HL-60/S4 treated with retinoic acid at 250 ng/mL for 4 days and 3 days (cell line): ENCODE data around the gene USP3.

Experiments
- in situ Hi-C: fragments of 300-500 bp; cut with MboI; formaldehyde crosslinking; loops from 2 replicates; pipeline ENCODE4 v1.7.0; 2022; ENCODE audit warnings: low sequenced_read_pairs

USP3 gene

GRCh38 chr15:63492541-63493077 lies 11.8 kb upstream of the USP3 start:
- in situ Hi-C loops, result no loop called here

DNA sequence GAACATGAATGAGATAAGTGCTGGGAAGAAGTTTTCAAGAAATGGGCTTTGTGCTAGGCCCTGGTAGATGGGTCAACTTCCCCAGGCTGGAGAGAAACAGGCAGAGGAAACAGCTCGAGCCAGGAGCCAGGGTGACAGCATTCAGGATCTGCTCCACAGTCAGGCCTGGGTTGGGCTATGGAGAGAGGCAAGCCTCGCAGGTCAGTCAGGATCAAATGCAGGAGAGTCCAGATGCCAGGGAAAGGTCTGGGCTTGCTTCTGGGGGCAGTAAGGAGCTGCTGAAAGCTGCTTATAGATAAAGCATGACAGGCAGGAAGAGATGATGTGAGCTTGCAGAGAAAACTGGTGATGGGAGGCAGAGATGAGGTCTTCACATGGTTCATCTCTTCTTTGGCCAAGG lies 11.0 kb upstream of the USP3 start:
- in situ Hi-C loops, result no loop called here

DNA sequence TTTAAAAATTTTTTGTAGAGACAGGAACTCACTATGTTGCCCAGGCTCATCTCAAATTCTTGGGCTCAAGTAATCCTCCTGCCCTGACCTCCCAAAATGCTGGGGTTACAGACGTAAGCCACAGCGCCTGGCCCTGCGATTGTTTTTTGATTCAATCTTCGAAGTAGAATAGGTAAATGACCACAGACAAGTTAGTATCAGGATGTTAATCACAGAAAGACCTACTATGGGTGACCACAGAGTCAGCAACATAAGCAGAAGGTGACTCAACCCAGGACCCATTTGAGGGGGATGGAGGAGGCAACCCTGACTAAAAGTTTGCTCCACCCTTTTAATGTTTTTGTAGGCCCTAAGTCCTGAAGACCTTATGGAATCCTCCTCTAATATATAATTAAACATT lies 10.0 kb upstream of the USP3 start:
- in situ Hi-C loops, result no loop called here

DNA sequence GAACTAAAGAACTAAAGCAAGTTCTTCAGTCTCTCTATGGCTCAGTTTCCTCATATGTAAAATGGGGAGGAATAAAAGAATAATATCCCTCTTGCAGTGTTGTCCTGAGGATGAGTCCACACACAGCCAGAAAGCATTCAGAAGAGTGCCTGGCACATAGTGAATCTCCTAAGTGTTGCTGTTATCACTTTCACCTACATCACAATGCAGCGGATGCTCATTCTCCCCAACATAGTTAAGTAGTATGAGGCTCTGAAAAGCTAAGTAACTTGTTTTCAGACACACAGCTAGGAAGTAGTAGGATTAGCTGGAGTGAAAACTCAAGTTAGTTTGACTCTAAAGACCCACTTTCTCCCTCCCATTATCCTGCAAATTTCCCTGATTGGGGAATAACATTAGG lies 9.1 kb upstream of the USP3 start:
- in situ Hi-C loops, result no loop called here

DNA sequence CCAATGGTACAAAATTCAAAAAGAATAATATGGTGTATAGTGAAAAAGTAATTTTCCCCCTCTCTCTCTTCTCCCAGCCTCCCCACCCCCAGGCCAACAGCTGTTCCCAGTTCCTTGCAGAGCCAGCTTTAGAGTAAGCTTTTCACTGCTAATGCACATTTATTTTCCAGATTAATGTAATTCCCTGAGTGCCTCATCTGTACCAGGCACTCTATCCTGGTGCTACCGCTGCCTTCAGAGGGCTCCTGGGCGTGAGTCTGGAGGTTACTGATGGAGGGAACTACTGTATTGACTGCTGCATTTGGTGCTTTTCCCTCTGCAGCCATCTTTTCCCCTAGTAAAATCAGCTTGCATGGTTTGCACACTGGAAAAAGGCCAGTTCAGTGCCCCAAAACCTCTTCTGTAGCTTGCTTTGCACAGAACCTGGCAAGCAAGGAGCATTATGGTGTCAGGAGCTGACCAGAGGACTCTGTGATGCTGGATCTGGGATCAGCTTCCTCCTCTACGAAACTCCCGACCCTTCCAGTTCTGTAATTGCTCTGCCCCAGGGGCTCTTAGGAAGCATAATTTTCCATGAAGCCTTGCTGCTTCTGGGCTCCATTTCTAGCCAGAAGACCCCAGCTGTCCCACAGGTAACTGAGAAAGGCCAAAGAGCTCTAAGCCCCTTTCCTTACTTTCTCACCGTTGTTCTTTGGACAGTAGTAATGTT lies 8.5 kb upstream of the USP3 start:
- in situ Hi-C loops, result no loop called here

DNA sequence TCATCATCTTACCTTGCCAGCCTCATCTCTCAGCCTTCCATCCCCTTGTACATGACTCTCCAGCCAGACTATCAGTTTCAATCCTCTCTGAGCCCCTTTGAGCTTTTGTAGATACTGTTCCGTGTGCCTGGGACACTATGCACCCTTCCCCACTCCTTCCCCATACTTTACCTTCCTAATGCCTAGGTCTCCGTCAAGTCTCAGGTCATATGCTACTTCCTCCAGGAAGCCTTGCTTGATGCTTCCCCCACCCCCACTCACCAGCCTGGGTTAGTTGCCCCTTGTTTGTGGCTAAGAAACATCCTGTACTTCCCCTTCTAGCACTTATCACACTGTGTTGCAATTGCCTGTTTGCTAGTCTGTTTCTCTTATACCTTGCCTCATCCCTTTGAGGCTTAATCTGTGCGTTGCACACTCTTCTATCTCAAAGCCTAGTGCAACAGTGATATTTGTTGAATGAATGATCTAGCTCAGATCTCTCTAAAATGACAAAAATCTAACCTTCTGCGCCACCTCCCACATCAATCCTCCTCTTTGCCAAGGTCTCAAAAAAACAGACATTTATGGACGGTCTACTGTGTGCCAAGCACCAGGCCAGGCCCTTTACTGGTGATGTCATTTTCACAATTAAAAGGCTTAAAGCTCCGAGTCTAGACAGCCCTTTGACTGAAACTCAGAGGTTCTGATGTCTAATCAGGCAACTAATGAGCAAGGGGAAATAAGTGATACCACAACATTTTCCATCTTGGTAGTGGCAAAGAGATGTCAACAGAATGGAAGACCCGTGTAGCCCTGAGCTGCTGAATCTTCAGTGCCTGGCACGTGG lies 6.5 kb upstream of the USP3 start:
- in situ Hi-C loops, result no loop called here

DNA sequence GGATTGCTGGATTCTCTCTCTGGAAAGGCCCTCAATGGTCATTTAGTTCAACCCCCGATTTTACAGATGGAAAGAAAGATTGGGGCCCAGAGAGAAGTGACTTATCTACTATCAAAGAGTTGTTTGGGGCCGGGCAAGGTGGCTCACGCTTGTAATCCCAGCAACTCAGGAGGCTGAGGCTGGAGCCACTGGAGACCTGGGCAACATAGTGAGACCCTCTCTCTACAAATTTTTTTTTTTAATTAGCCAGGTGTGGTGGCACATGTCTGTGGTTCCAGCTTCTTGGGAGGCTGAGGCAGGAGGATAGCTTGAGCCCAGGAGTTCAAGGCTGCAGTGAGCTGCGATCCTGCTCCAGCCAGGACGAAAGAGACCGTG lies 5.2 kb upstream of the USP3 start:
- in situ Hi-C loops, result no loop called here

GRCh38 chr15:63499611-63500010 lies 4.8 kb upstream of the USP3 start:
- in situ Hi-C loops, result no loop called here

- in situ Hi-C loops, result no loop called here
Observed at GRCh38 chr15:63500265-63501250, 3.8 kb upstream of the USP3 start.

DNA sequence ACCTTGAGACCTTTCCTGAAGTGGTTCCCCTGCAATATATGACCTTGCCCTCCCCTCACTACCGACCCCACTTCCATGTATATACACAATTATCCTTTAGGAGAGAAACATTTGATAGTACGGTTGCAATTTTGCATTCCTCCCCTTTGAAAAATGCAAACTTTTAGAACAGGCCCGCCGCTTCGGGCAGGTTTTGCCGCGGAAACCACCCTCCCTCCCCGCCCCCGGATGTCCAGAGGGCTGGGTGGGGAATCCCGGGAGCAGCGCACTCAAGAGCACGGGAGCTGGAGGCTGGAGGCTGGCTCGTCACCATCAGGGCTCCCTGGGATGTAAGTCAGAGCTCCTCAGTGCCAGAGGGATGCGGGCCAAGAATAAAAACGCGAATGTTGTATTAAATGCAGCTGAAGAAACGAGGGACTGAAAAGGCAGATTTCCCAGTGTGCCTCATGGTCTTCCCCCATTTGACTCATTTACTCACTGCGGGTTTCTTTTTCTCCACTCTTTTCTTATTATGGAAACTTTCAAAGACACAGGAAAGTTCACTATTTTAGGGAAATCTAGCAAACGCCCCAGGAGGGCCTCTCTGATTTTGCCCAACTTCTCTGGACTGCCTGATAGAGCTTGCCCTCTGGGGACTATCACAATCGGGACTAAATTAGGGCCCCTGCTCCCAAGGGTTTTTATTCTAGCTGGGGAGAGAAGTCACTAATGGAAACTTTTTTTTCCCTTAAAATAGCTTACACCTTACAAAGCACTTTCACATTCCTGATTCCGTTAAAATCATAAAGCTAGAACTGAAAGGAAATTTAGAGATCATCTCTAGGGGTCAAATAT lies 2.9 kb upstream of the USP3 start:
- in situ Hi-C loops, result no loop called here

GRCh38 chr15:63502137-63502766 lies 2.1 kb upstream of the USP3 start:
- in situ Hi-C loops, result no loop called here

- in situ Hi-C loops, result no loop called here
Observed at GRCh38 chr15:63502843-63503738, 1.3 kb upstream of the USP3 start.

GRCh38 chr15:63503739-63504246 lies 600 bp upstream of the USP3 start:
- in situ Hi-C loops, result no loop called here

DNA sequence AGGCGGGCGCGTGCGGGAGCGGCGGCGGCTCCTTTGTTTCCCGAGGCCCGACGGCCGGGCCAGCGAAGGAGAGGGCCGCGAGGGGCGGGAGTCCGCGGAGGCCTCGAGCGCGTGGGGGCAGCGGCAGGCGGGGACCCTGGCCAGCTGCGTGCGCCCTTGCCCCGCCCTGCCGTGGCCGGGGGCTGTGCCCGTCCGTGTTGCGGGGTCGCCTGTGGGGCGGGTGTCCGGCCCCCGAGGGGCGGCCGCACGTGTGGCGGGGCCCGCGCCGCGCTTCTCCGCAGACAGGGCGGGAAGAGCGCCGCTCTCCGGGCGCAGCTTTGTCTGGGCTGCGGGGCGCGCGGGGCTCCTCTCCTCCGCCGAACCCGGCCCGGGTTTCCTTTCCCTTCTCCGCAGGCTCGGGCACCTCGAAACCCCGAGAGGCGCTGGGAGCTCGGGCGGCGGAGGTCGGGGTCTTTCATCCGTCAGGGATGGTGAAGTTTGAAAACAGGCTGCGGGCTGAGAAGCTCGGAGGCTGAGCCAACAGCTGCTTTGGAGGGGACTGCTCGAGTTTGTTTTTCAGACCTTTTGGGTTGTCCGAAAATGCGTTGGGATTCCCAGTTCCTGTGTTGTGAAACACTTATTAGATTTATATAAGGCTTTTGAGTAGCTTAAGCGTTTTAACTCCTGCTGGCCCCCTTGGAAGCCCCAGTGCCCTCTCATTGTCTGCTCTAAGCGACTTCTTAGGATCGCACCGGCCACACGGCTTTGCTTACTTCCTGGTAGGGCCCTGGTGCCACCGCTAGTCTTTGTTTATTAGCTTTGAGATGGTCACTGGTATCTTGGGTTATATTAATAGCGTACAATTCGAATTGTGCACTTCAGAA lies 817 bp downstream of the USP3 start:
- in situ Hi-C loops, result no loop called here

DNA sequence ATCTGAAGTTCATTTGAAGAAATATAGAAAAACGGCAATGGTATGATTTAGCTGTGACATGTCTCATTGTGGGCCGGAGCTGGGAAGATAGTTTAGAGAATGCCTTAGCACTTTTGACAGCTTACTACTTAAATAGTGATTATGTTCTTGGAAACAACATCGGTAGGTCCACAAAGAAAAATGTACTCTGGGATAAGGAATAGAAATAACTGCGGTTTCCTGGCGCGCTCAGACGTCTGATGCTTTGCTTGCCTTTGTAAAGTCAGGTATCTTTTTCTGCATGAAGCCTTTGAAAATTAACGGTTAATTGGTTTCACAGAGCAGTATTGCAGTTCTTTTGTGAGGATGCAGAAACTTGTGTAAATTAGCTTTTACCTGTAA lies 1.4 kb downstream of the USP3 start:
- in situ Hi-C loops, result no loop called here

DNA sequence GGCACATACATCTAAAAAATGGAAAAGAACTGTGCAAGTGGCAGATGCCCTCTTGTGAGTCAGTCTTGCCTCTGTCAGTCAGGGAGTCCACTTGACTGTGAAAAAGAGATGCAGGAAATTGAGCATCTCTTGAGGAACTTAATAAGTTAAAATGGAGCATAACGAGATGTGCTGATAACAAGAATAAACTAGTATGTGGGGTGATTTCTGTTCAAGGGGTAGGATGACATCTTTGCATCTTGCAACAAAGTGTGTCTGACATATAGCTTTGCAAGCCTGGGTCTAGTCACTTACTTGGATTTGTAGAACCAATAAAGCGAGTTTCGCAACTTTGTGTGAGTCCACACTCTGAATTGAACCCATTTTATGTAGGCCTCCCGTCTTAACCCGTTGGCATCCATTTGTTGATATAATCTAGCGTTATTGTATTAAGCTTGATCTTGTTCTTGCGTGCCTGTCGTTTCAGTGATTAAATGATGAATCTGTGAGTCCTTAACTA lies 2.2 kb downstream of the USP3 start:
- in situ Hi-C loops, result no loop called here
